LNCAP (cell line): ENCODE data around the gene OSBPL10.

Experiments
- TF ChIP-seq, protein P1 (sequence below): fragments of 450-650 bp; IDR thresholded peaks from 2 replicates; pipeline ENCODE4 v1.5.1; 2017; ENCODE audit warnings: mild to moderate bottlenecking

Gene OSBPL10

DNA sequence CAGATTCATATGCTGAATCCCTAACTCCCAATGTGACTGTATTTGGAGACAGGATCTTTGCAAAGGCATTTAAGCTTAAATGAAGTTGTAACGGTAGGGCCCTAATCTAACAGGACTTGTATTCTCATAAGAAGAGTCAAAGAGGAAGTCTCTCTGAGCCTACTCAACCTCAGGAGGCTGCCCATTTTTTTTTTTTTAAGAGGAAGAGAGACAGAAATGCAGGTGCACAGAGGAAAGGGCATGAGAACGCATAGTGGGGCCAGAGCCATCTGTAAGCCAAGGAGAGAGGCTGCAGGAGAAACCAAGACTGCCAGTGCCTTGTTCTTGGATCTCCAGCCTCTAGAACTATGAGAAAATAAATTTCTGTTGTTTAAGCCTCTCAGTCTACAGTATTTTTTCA is 28.9 kb upstream of the OSBPL10 start:
- TF ChIP-seq, protein P1, sequence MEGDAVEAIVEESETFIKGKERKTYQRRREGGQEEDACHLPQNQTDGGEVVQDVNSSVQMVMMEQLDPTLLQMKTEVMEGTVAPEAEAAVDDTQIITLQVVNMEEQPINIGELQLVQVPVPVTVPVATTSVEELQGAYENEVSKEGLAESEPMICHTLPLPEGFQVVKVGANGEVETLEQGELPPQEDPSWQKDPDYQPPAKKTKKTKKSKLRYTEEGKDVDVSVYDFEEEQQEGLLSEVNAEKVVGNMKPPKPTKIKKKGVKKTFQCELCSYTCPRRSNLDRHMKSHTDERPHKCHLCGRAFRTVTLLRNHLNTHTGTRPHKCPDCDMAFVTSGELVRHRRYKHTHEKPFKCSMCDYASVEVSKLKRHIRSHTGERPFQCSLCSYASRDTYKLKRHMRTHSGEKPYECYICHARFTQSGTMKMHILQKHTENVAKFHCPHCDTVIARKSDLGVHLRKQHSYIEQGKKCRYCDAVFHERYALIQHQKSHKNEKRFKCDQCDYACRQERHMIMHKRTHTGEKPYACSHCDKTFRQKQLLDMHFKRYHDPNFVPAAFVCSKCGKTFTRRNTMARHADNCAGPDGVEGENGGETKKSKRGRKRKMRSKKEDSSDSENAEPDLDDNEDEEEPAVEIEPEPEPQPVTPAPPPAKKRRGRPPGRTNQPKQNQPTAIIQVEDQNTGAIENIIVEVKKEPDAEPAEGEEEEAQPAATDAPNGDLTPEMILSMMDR, result no peak

DNA sequence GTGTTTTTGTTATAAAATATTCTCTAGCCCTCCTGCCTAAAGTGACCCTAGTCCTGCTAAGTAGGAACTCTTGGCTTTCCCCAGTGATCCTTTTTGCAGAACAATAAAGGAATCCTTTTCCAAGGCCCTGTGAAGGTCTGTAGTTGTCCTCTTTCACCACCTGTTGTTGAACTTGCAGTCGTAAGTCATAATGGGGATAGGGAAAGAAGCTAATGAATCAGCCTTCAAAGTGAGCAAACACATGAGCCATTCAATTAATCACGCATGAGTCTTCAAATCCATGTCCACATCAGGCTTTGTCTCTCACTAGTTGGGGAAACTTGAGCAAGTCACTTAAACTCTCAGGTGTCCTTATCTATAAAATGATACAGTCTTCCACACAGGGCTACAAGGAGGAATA is 28.0 kb upstream of the OSBPL10 start:
- TF ChIP-seq, protein P1, result no peak

GRCh38 chr3:32004113-32004765 is 23.2 kb upstream of the OSBPL10 start:
- TF ChIP-seq, protein P1, result no peak

DNA sequence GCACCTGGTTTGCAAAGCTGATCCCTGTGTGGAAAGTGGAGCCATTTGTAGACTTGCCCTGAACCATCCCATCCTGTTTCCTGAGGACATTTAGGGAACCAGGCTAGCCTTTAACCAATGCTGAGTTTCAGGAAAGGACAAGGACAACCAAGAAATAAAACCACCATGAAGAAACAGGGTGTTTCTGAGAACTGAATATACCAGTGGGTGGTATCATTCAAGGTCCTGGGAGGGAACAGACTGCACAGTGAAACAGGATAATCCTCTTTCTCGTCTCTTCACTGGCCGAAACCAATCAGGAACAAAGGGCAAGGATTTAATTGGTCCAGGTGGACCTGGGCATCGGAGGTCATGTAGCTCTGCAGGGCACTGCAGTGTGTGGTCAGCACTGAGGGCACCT is 22.3 kb upstream of the OSBPL10 start:
- TF ChIP-seq, protein P1, result no peak

DNA sequence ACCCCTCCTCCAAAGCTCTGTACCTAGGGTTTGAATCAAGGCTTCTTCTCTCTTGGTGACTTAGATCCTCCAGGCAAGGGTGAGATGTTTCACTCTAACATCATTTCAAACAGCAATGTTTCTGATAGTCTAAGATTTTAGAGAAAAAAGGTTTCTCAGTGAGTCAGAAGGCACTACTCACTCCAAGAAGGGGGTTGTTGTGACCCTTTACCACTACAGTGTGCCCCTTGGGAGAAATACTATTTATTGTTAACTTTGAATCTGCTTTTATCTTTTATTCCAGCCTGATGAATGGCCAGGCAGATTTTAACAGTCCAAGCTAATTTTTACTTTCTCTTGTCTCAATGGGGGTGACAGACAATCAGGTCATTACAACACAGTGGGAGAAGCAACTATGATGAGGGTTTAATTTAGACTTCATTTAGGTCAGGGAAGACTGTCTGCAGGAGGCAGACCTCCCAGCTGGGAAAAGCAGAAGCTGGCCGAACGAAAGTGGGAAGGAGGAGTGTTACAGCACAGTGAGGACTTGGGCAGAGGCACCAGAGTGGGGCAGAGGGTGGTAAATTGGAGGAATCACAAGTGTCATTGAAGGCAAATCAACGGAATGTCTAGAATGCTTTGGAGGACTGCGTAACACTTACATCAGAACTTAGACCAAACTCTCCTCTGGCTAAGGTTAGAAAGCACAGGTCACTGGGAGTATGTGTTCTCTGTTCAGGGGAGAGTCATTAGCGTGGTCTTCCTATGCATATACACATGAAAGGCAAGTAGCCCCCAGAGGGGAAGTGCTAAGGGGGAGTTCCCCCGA is 21.7 kb upstream of the OSBPL10 start:
- TF ChIP-seq, protein P1, result no peak

DNA sequence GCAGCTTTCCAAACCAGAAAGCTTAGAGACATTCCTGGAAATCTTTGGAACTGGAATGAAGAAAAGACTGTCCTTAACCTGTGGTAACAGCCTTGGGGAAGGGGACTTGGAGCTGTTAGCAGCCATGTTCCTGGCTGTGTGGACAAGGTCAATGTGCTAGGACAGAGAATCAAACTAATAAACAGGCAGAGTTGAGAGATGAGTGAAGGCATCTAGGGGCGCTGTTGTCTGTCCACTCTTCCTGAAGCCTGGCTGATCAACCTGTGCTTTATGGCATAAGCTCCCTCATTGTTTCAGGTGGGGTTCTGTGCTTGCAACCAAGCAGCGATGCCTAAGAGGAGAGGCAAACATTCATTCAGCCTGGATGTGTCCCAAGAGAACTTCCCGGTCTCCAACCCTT is 19.8 kb upstream of the OSBPL10 start:
- TF ChIP-seq, protein P1, result no peak

DNA sequence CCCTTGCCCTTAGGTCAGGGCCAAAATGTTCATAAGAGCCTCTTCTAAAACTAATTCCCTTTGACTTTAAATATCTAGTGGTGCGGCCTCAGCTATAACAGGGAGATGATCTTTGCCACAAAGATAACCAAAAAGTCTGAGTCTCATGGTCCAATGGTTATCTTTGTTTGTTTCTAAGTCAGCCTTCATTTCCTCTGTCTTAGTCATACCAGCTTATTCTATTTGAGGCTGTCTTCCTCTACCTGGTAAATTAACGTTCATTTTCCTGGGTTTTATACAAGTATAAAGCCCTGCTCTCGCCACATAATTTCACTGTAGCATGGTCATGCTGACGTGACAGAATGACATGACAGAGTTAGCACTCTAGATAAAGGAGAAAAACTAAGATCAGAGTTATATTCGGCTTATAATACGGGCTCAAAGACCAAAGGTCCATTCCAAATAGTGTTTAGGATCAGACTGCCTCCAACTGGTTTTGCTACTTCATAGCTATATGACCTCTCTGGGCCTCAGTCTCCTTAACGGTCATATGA is 18.9 kb upstream of the OSBPL10 start:
- TF ChIP-seq, protein P1, result no peak
